ENCODE data around the gene ANO7.
A peak's percentile ranks its signal among the peaks of the same experiment; 100 is the strongest.

Gene ANO7

GRCh38 chr2:241208058-241208457 is 19.6 kb downstream of the ANO7 start:
- DNase-seq (ENCODE audit: low spot score in 2 of 2): no peak
- no peak overlapping the region for H3K4me3 Mint-ChIP-seq
- H3K27ac Mint-ChIP-seq (ENCODE audit: low read depth): no peak overlapping the region
- ATAC-seq (replicated peaks; ENCODE audit: extremely low read depth, poor library complexity, severe bottlenecking): no peak
- no peaks in the 10 kb centered on the region for H3K27me3 Mint-ChIP-seq
- H3K9me3 Mint-ChIP-seq: no peaks in the 10 kb centered on the region
- peaks cover 7% of the 10 kb centered on the region for H3K4me1 Mint-ChIP-seq
- peaks cover 3% of the 10 kb centered on the region for H3K36me3 Mint-ChIP-seq (ENCODE audit: insufficient read depth)

GRCh38 chr2:241209271-241209670 is 20.8 kb downstream of the ANO7 start:
- Mint-ChIP-seq H3K27me3 (no peaks in the 10 kb centered on the region), H3K4me1 (peaks cover 7% of the 10 kb centered on the region), H3K36me3 (ENCODE audit: insufficient read depth) (peaks cover 3% of the 10 kb centered on the region), H3K4me3 (no peak overlapping the region), H3K9me3 (no peaks in the 10 kb centered on the region), H3K27ac (ENCODE audit: low read depth) (no peak overlapping the region)
- DNase-seq (ENCODE audit: low spot score in 2 of 2) (no peak), ATAC-seq (replicated peaks; ENCODE audit: extremely low read depth, poor library complexity, severe bottlenecking) (no peak)

GRCh38 chr2:241211276-241211675 is 22.8 kb downstream of the ANO7 start:
- no peak for ATAC-seq (replicated peaks; ENCODE audit: extremely low read depth, poor library complexity, severe bottlenecking)
- DNase-seq (ENCODE audit: low spot score in 2 of 2): no peak
- Mint-ChIP-seq H3K4me3 (no peak overlapping the region), H3K27ac (ENCODE audit: low read depth) (no peak overlapping the region), H3K4me1 (peaks cover 7% of the 10 kb centered on the region), H3K36me3 (ENCODE audit: insufficient read depth) (peaks cover 1% of the 10 kb centered on the region), H3K27me3 (no peaks in the 10 kb centered on the region), H3K9me3 (no peaks in the 10 kb centered on the region)

- Mint-ChIP-seq H3K4me1 (peaks cover 7% of the 10 kb centered on the region), H3K36me3 (ENCODE audit: insufficient read depth) (peaks cover 3% of the 10 kb centered on the region), H3K27me3 (no peaks in the 10 kb centered on the region), H3K27ac (ENCODE audit: low read depth) (no peak overlapping the region), H3K9me3 (no peaks in the 10 kb centered on the region), H3K4me3 (no peak overlapping the region)
- no peak for ATAC-seq (replicated peaks; ENCODE audit: extremely low read depth, poor library complexity, severe bottlenecking)
- DNase-seq (ENCODE audit: low spot score in 2 of 2): no peak
These were observed 24.6 kb downstream of the ANO7 start for GRCh38 chr2:241213041-241213440.

GRCh38 chr2:241213567-241213966 is 25.1 kb downstream of the ANO7 start:
- ATAC-seq (replicated peaks; ENCODE audit: extremely low read depth, poor library complexity, severe bottlenecking) (no peak), DNase-seq (ENCODE audit: low spot score in 2 of 2) (no peak)
- Mint-ChIP-seq H3K4me1 (peaks cover 10% of the 10 kb centered on the region), H3K4me3 (no peak overlapping the region), H3K36me3 (ENCODE audit: insufficient read depth) (peaks cover 7% of the 10 kb centered on the region), H3K27me3 (no peaks in the 10 kb centered on the region), H3K27ac (ENCODE audit: low read depth) (no peak overlapping the region), H3K9me3 (no peaks in the 10 kb centered on the region)

GRCh38 chr2:241214209-241214608 is 25.7 kb downstream of the ANO7 start:
- H3K27me3 Mint-ChIP-seq: no peaks in the 10 kb centered on the region
- no peak overlapping the region for H3K27ac Mint-ChIP-seq (ENCODE audit: low read depth)
- DNase-seq (ENCODE audit: low spot score in 2 of 2): no peak
- peaks cover 16% of the 10 kb centered on the region for H3K4me1 Mint-ChIP-seq
- H3K9me3 Mint-ChIP-seq: no peaks in the 10 kb centered on the region
- no peak for ATAC-seq (replicated peaks; ENCODE audit: extremely low read depth, poor library complexity, severe bottlenecking)
- H3K4me3 Mint-ChIP-seq: no peak overlapping the region
- peaks cover 6% of the 10 kb centered on the region for H3K36me3 Mint-ChIP-seq (ENCODE audit: insufficient read depth)

GRCh38 chr2:241214766-241215165 is 26.3 kb downstream of the ANO7 start:
- no peak for DNase-seq (ENCODE audit: low spot score in 2 of 2)
- Mint-ChIP-seq H3K4me1 (peaks cover 16% of the 10 kb centered on the region), H3K4me3 (no peak overlapping the region), H3K9me3 (no peaks in the 10 kb centered on the region), H3K27me3 (no peaks in the 10 kb centered on the region), H3K27ac (ENCODE audit: low read depth) (no peak overlapping the region), H3K36me3 (ENCODE audit: insufficient read depth) (peaks cover 6% of the 10 kb centered on the region)
- ATAC-seq (replicated peaks; ENCODE audit: extremely low read depth, poor library complexity, severe bottlenecking): no peak

GRCh38 chr2:241215421-241215820 is 26.9 kb downstream of the ANO7 start:
- Mint-ChIP-seq H3K27me3 (no peaks in the 10 kb centered on the region), H3K4me3 (no peak overlapping the region), H3K9me3 (no peaks in the 10 kb centered on the region), H3K36me3 (ENCODE audit: insufficient read depth) (peaks cover 6% of the 10 kb centered on the region), H3K4me1 (peaks cover 16% of the 10 kb centered on the region), H3K27ac (ENCODE audit: low read depth) (no peak overlapping the region)
- ATAC-seq (replicated peaks; ENCODE audit: extremely low read depth, poor library complexity, severe bottlenecking) (no peak), DNase-seq (ENCODE audit: low spot score in 2 of 2) (no peak)

- DNase-seq (ENCODE audit: low spot score in 2 of 2): no peak
- Mint-ChIP-seq H3K27ac (ENCODE audit: low read depth) (no peak overlapping the region), H3K27me3 (no peaks in the 10 kb centered on the region), H3K9me3 (no peaks in the 10 kb centered on the region), H3K4me1 (peaks cover 16% of the 10 kb centered on the region), H3K36me3 (ENCODE audit: insufficient read depth) (peaks cover 6% of the 10 kb centered on the region), H3K4me3 (peak overlapping the region; percentile 78)
- no peak for ATAC-seq (replicated peaks; ENCODE audit: extremely low read depth, poor library complexity, severe bottlenecking)
These were observed 27.8 kb downstream of the ANO7 start for GRCh38 chr2:241216211-241216761.

- H3K9me3 Mint-ChIP-seq: no peaks in the 10 kb centered on the region
- DNase-seq (ENCODE audit: low spot score in 2 of 2): no peak
- H3K36me3 Mint-ChIP-seq (ENCODE audit: insufficient read depth): peaks cover 6% of the 10 kb centered on the region
- H3K4me3 Mint-ChIP-seq: peak overlapping the region; percentile 78
- H3K27ac Mint-ChIP-seq (ENCODE audit: low read depth): no peak overlapping the region
- H3K27me3 Mint-ChIP-seq: no peaks in the 10 kb centered on the region
- ATAC-seq (replicated peaks; ENCODE audit: extremely low read depth, poor library complexity, severe bottlenecking): peak; percentile 37
- peaks cover 9% of the 10 kb centered on the region for H3K4me1 Mint-ChIP-seq
These were observed 29.0 kb downstream of the ANO7 start for GRCh38 chr2:241217320-241218031.

GRCh38 chr2:241218131-241219029 is 29.9 kb downstream of the ANO7 start:
- peaks cover 9% of the 10 kb centered on the region for H3K4me1 Mint-ChIP-seq
- ATAC-seq (replicated peaks; ENCODE audit: extremely low read depth, poor library complexity, severe bottlenecking) (no peak), DNase-seq (ENCODE audit: low spot score in 2 of 2) (no peak)
- H3K4me3 Mint-ChIP-seq: peak overlapping the region; percentile 78
- H3K27ac Mint-ChIP-seq (ENCODE audit: low read depth): peak overlapping the region; percentile 69
- H3K27me3 Mint-ChIP-seq: no peaks in the 10 kb centered on the region
- H3K9me3 Mint-ChIP-seq: no peaks in the 10 kb centered on the region
- H3K36me3 Mint-ChIP-seq (ENCODE audit: insufficient read depth): peaks cover 9% of the 10 kb centered on the region

GRCh38 chr2:241219030-241219382 is 30.5 kb downstream of the ANO7 start:
- ATAC-seq (replicated peaks; ENCODE audit: extremely low read depth, poor library complexity, severe bottlenecking): no peak
- H3K27me3 Mint-ChIP-seq: no peaks in the 10 kb centered on the region
- no peak for DNase-seq (ENCODE audit: low spot score in 2 of 2)
- H3K36me3 Mint-ChIP-seq (ENCODE audit: insufficient read depth): peaks cover 10% of the 10 kb centered on the region
- no peak overlapping the region for H3K27ac Mint-ChIP-seq (ENCODE audit: low read depth)
- H3K9me3 Mint-ChIP-seq: no peaks in the 10 kb centered on the region
- peaks cover 10% of the 10 kb centered on the region for H3K4me1 Mint-ChIP-seq
- H3K4me3 Mint-ChIP-seq: peak overlapping the region; percentile 78
